Activated B cell treated with CpG ODN at 0.5 μM for 24 hours (primary cell): ENCODE results near the gene LRRK1. TPM values are rescaled to one million over a fixed set of nuclear protein-coding genes. Genes with fewer than 3 reads are reported as not detected.

Source experiments
- ATAC-seq: fragments of 200-7000 bp; cut with Tn5 transposase; one replicate; pipeline ENCODE4 v1.10.0; 2021; ENCODE audit warnings: low read depth, mild to moderate bottlenecking, moderate library complexity
- CTCF ChIA-PET: fragments of 350-600 bp; sonication (Branson Sonifier 250); formaldehyde crosslinking; loops from one replicate; lab custom pipeline; 2021; ENCODE audit warnings: antibody characterized with exemption; lab: Charles Lee
- POLR2A ChIA-PET: fragments of 350-600 bp; sonication (Branson Sonifier 250); formaldehyde crosslinking; loops from one replicate; lab custom pipeline; 2021; ENCODE audit warnings: antibody characterized with exemption; lab: Charles Lee
- DNase-seq: peaks from one replicate; pipeline ENCODE4 v3.0.0; 2022
- H3K27ac Mint-ChIP-seq: one replicate; pipeline ENCODE4 v1.8.0; 2020; ENCODE audit warnings: mixed read lengths
- H3K27me3 Mint-ChIP-seq: one replicate; pipeline ENCODE4 v1.8.0; 2021; ENCODE audit warnings: mixed read lengths
- H3K36me3 Mint-ChIP-seq: one replicate; pipeline ENCODE4 v1.8.0; 2021; ENCODE audit warnings: low read depth, mixed read lengths
- H3K4me1 Mint-ChIP-seq: one replicate; pipeline ENCODE4 v1.8.0; 2021; ENCODE audit warnings: mixed read lengths
- H3K4me3 Mint-ChIP-seq: one replicate; pipeline ENCODE4 v1.8.0; 2020; ENCODE audit warnings: mild to moderate bottlenecking, mixed read lengths
- H3K9me3 Mint-ChIP-seq: one replicate; pipeline ENCODE4 v1.8.0; 2020; ENCODE audit warnings: mixed read lengths
- CTCF ChIP-seq: fragments of 200-600 bp; IDR thresholded peaks from one replicate; pipeline ENCODE4 v1.8.0; 2022; ENCODE audit warnings: antibody characterized with exemption, mild to moderate bottlenecking
- intact Hi-C: fragments of 100-400 bp; cut with micrococcal nuclease; formaldehyde crosslinking; loops from one replicate; pipeline ENCODE4 v1.15.1; 2024
- total RNA-seq: library from RNA; stranded (reverse); gene quantifications from 2 replicates; pipeline ENCODE4 v1.2.3, GENCODE V29; 2022

LRRK1 gene
- total RNA-seq, 1 donor from 2014 or later = 43.5 TPM

- DNase-seq = no peak
- no peak for TF ChIP-seq CTCF
- POLR2A ChIA-PET = interaction anchor here (0.5 to 0.7 kb wide), 2 partner anchors 10 to 41 kb away, joined by 3 to 8 read pairs; no protein-coding TSS in a partner anchor
- Mint-ChIP-seq H3K36me3 (peaks cover 30% of the 10 kb centered on the region), H3K4me3 (no peak overlapping the region), H3K4me1 (peaks cover 82% of the 10 kb centered on the region), H3K27ac (no peak overlapping the region), H3K27me3 (no peaks in the 10 kb centered on the region), H3K9me3 (no peaks in the 10 kb centered on the region)
- CTCF ChIA-PET = interaction anchor here (2.0 to 6.0 kb wide), 2 partner anchors 12 to 77 kb away, joined by 10 to 47 read pairs; partner anchors contain the start of gene LRRK1
- intact Hi-C loops = no loop called here
- no peak for ATAC-seq
Observed at GRCh38 chr15:100930306-100930848, 11.2 kb downstream of the LRRK1 start.

GRCh38 chr15:100931143-100931890 is 12.2 kb downstream of the LRRK1 start:
- ChIA-PET POLR2A (interaction anchor here (0.5 kb wide), 1 partner anchor 40 kb away, joined by 8 read pairs; no protein-coding TSS in a partner anchor), CTCF (interaction anchor here (0.6 to 6.0 kb wide), 3 partner anchors 13 to 83 kb away, joined by 3 to 47 read pairs (median 10); partner anchors contain the start of gene LRRK1)
- intact Hi-C loops = no loop called here
- no peak for ATAC-seq
- Mint-ChIP-seq H3K27me3 (no peaks in the 10 kb centered on the region), H3K4me3 (no peak overlapping the region), H3K9me3 (no peaks in the 10 kb centered on the region), H3K4me1 (peaks cover 83% of the 10 kb centered on the region), H3K27ac (no peak overlapping the region), H3K36me3 (peaks cover 22% of the 10 kb centered on the region)
- TF ChIP-seq CTCF = no peak
- no peak for DNase-seq

- POLR2A ChIA-PET = no interaction called here
- peak overlapping the region; percentile 56 for H3K27ac Mint-ChIP-seq
- peaks cover 69% of the 10 kb centered on the region for H3K4me1 Mint-ChIP-seq
- ATAC-seq (no peak), DNase-seq (no peak)
- CTCF ChIA-PET = no interaction called here
- H3K36me3 Mint-ChIP-seq = peaks cover 22% of the 10 kb centered on the region
- intact Hi-C loops = no loop called here
- H3K9me3 Mint-ChIP-seq = no peaks in the 10 kb centered on the region
- no peak overlapping the region for H3K4me3 Mint-ChIP-seq
- TF ChIP-seq CTCF = no peak
- no peaks in the 10 kb centered on the region for H3K27me3 Mint-ChIP-seq
Observed at GRCh38 chr15:100932676-100933348, 13.7 kb downstream of the LRRK1 start.

- ATAC-seq = no peak
- intact Hi-C loops = loop anchor here (1.0 kb wide), 1 partner anchor 14 kb away; no protein-coding TSS in a partner anchor
- Mint-ChIP-seq H3K36me3 (peaks cover 12% of the 10 kb centered on the region), H3K27me3 (no peaks in the 10 kb centered on the region), H3K4me1 (peaks cover 61% of the 10 kb centered on the region), H3K4me3 (no peak overlapping the region), H3K9me3 (no peaks in the 10 kb centered on the region), H3K27ac (no peak overlapping the region)
- TF ChIP-seq CTCF = no peak
- CTCF ChIA-PET = interaction anchor here (0.7 to 1.9 kb wide), 2 partner anchors 13 to 73 kb away, joined by 3 to 4 read pairs; no protein-coding TSS in a partner anchor
- no peak for DNase-seq
- POLR2A ChIA-PET = interaction anchor here (0.6 to 0.8 kb wide), 3 partner anchors 68 to 1580 kb away, joined by 4 to 14 read pairs (median 8); no protein-coding TSS in a partner anchor
Observed at GRCh38 chr15:100934166-100934565, 15.0 kb downstream of the LRRK1 start.
